ENCODE data around the gene CLDN7.

GRCh38 chr17:7285679-7286078, 23.4 kb upstream of the CLDN7 start:
- no peak for TF ChIP-seq CTCF (IDR thresholded peaks at IDR 0.05)
- TF ChIP-seq POLR2A (IDR thresholded peaks at IDR 0.05) = no peak

Measured in testis (tissue), 2 donors.